Measurements from ENCODE around the gene FOXP2. TPM values are rescaled to one million over a fixed set of nuclear protein-coding genes. Genes with fewer than 3 reads are reported as not detected.

Gene FOXP2
- total RNA-seq, 1 experiment from 2014 or later, result not detected

DNA sequence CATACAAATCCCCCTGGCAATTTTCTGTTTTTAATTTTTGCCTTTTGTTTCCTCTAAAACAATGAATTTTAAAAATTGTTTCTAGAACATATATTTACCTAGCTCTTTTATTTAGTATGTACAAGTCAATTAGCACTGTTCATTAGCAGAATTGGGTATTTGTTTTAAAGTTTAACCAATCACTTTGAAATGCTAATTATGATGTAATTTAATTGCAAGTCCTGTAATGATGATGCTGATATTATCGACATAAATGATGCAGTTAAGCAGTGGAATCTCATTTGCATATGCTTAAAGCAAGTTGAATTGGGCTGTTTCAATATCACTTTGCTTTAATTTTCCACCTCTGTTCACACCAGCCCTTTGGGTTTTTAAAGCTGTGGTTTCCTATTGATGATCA, 2.7 kb downstream of the FOXP2 start:
- CTCF ChIA-PET, result no interaction called here
- Mint-ChIP-seq H3K4me3 (ENCODE audit: unreplicated experiment) (no peak overlapping the region), H3K36me3 (ENCODE audit: insufficient read depth, unreplicated experiment) (no peaks in the 10 kb centered on the region), H3K27ac (ENCODE audit: unreplicated experiment) (no peak overlapping the region), H3K27me3 (ENCODE audit: insufficient read depth, unreplicated experiment) (peaks cover 2% of the 10 kb centered on the region), H3K9me3 (ENCODE audit: unreplicated experiment) (no peaks in the 10 kb centered on the region), H3K4me1 (ENCODE audit: low read depth, unreplicated experiment) (no peaks in the 10 kb centered on the region)
- TF ChIP-seq, protein P1, sequence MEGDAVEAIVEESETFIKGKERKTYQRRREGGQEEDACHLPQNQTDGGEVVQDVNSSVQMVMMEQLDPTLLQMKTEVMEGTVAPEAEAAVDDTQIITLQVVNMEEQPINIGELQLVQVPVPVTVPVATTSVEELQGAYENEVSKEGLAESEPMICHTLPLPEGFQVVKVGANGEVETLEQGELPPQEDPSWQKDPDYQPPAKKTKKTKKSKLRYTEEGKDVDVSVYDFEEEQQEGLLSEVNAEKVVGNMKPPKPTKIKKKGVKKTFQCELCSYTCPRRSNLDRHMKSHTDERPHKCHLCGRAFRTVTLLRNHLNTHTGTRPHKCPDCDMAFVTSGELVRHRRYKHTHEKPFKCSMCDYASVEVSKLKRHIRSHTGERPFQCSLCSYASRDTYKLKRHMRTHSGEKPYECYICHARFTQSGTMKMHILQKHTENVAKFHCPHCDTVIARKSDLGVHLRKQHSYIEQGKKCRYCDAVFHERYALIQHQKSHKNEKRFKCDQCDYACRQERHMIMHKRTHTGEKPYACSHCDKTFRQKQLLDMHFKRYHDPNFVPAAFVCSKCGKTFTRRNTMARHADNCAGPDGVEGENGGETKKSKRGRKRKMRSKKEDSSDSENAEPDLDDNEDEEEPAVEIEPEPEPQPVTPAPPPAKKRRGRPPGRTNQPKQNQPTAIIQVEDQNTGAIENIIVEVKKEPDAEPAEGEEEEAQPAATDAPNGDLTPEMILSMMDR (IDR thresholded peaks at IDR 0.05; ENCODE audit: insufficient read depth in 1 of 2, low read depth in 1 of 2, low read length in 1 of 2, severe bottlenecking in 1 of 2, unreplicated experiment in 1 of 2), result no peak
- POLR2A ChIA-PET, result no interaction called here
- Histone ChIP-seq H3K4me3 (ENCODE audit: low read depth, low read length) (no peak overlapping the region), H3K36me3 (ENCODE audit: control insufficient read depth, insufficient read depth, low read length) (no peaks in the 10 kb centered on the region), H3K9me3 (no peaks in the 10 kb centered on the region), H3K27me3 (replicated peaks; ENCODE audit: control insufficient read depth, insufficient read depth, low read length) (no peaks in the 10 kb centered on the region), H3K4me1 (no peaks in the 10 kb centered on the region)
- no TSS peak for BruUV-seq (replicated peaks)
- intact Hi-C loops (cut with micrococcal nuclease; ENCODE audit: unreplicated experiment), result no loop called here
- no peak for DNase-seq

DNA sequence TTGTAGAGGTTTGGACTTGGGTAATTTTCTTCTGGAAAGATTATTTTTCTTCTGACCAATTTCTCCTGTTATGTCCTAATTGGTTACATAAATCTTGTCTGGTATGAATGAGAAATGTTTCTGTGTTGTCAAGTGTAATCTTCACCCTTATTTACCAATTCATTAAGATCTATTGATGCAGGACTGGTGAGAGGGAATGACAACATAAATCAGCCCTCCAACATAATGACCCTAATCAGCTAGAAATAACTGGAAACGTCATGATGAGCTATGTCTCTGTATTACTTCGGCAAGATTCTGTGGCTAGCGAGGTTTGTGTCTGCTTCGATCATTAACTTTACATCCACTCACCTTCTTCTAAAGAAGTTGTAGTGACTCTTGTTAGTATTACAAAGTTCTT, 3.5 kb downstream of the FOXP2 start:
- TF ChIP-seq, protein P1 (IDR thresholded peaks at IDR 0.05; ENCODE audit: insufficient read depth in 1 of 2, low read depth in 1 of 2, low read length in 1 of 2, severe bottlenecking in 1 of 2, unreplicated experiment in 1 of 2), result no peak
- H3K27me3 Mint-ChIP-seq (ENCODE audit: insufficient read depth, unreplicated experiment), result no peaks in the 10 kb centered on the region
- DNase-seq, result no peak
- H3K36me3 ChIP-seq (ENCODE audit: control insufficient read depth, insufficient read depth, low read length), result no peaks in the 10 kb centered on the region
- H3K4me3 Mint-ChIP-seq (ENCODE audit: unreplicated experiment), result no peak overlapping the region
- no peak overlapping the region for H3K4me3 ChIP-seq (ENCODE audit: low read depth, low read length)
- H3K9me3 ChIP-seq, result no peaks in the 10 kb centered on the region
- ChIA-PET POLR2A (no interaction called here), CTCF (no interaction called here)
- H3K27ac Mint-ChIP-seq (ENCODE audit: unreplicated experiment), result no peak overlapping the region
- no TSS peak for BruUV-seq (replicated peaks)
- no peaks in the 10 kb centered on the region for H3K9me3 Mint-ChIP-seq (ENCODE audit: unreplicated experiment)
- intact Hi-C loops (cut with micrococcal nuclease; ENCODE audit: unreplicated experiment), result no loop called here
- H3K36me3 Mint-ChIP-seq (ENCODE audit: insufficient read depth, unreplicated experiment), result no peaks in the 10 kb centered on the region
- no peaks in the 10 kb centered on the region for H3K4me1 ChIP-seq
- no peaks in the 10 kb centered on the region for H3K4me1 Mint-ChIP-seq (ENCODE audit: low read depth, unreplicated experiment)
- H3K27me3 ChIP-seq (replicated peaks; ENCODE audit: control insufficient read depth, insufficient read depth, low read length), result no peaks in the 10 kb centered on the region

DNA sequence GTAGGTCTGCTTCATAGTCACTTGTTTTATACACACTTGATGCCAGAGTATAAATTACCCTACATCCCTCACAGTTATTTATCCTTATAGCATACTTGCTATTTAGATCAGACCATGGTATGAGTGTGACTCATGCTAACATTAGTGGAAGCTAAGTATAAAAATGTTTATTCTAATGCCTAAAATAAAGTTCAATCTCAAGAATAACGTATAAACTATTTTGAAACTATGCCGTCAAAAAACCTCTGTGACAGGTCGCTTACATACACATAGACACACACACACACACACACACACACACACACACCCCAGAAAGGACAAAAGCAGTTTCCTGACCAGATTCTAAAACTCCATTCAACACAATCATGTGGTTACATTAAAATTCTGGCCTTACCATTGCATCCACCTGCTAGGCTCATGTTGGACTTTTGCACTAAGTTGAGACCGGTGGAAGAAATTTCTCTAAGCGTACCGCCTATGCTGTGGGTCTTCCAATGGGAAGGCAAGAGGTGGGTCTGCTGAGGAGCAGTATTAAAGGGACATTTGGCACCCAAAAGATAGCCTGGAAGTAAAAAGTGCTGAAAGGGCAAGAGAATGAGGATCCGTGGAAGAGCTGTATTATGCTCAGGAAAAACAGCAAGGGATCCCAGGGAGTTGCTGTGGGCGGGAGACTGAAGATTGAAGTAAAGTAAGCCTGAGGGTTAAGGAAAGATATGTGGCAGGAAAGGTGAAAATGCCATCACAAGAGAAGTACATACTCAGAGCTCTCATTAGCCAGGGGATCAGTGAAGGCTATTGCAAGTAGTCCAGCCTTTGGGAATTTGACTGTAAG, 5.0 kb downstream of the FOXP2 start:
- H3K4me3 Mint-ChIP-seq (ENCODE audit: unreplicated experiment), result no peak overlapping the region
- no peaks in the 10 kb centered on the region for H3K27me3 Mint-ChIP-seq (ENCODE audit: insufficient read depth, unreplicated experiment)
- no peak for DNase-seq
- H3K4me1 ChIP-seq, result no peaks in the 10 kb centered on the region
- H3K9me3 ChIP-seq, result no peaks in the 10 kb centered on the region
- no TSS peak for BruUV-seq (replicated peaks)
- H3K36me3 ChIP-seq (ENCODE audit: control insufficient read depth, insufficient read depth, low read length), result no peaks in the 10 kb centered on the region
- intact Hi-C loops (cut with micrococcal nuclease; ENCODE audit: unreplicated experiment), result no loop called here
- no peaks in the 10 kb centered on the region for H3K4me1 Mint-ChIP-seq (ENCODE audit: low read depth, unreplicated experiment)
- H3K27me3 ChIP-seq (replicated peaks; ENCODE audit: control insufficient read depth, insufficient read depth, low read length), result no peaks in the 10 kb centered on the region
- ChIA-PET CTCF (no interaction called here), POLR2A (no interaction called here)
- TF ChIP-seq, protein P1 (IDR thresholded peaks at IDR 0.05; ENCODE audit: insufficient read depth in 1 of 2, low read depth in 1 of 2, low read length in 1 of 2, severe bottlenecking in 1 of 2, unreplicated experiment in 1 of 2), result no peak
- no peak overlapping the region for H3K4me3 ChIP-seq (ENCODE audit: low read depth, low read length)
- H3K27ac Mint-ChIP-seq (ENCODE audit: unreplicated experiment), result no peak overlapping the region
- H3K36me3 Mint-ChIP-seq (ENCODE audit: insufficient read depth, unreplicated experiment), result no peaks in the 10 kb centered on the region
- no peaks in the 10 kb centered on the region for H3K9me3 Mint-ChIP-seq (ENCODE audit: unreplicated experiment)

Data from Caco-2 (cell line).